H9 (cell line): Measurements from ENCODE around the gene CLRN1. TPM values are rescaled to one million over a fixed set of nuclear protein-coding genes. Genes with fewer than 3 reads are reported as not detected.

Experiments used
- DNase-seq: peaks from one replicate; pipeline ENCODE4 v3.0.0-alpha.2; 2017
- H2AFZ ChIP-seq: one replicate; pipeline ENCODE4 v1.6.1; 2013; ENCODE audit warnings: mild to moderate bottlenecking, low read length, control low read depth, moderate library complexity
- H2AK5ac ChIP-seq: 2 replicates; pipeline ENCODE4 v1.6.1; 2013; ENCODE audit warnings: low read length, control low read depth, mixed read lengths; ENCODE audit not compliant: insufficient read length
- H2BK120ac ChIP-seq: one replicate; pipeline ENCODE4 v1.6.1; 2013; ENCODE audit warnings: low read depth, mild to moderate bottlenecking, low read length, control low read depth, inconsistent platforms; ENCODE audit not compliant: poor library complexity, severe bottlenecking
- H2BK12ac ChIP-seq: 2 replicates; pipeline ENCODE4 v1.6.1; 2013; ENCODE audit warnings: low read length, control low read depth, mixed read lengths, low read depth; ENCODE audit not compliant: insufficient read length
- H2BK15ac ChIP-seq: 2 replicates; pipeline ENCODE4 v1.6.1; 2013; ENCODE audit warnings: low read depth, low read length, control low read depth
- H2BK20ac ChIP-seq: one replicate; pipeline ENCODE4 v1.6.1; 2013; ENCODE audit warnings: low read depth, mild to moderate bottlenecking, low read length, control low read depth, inconsistent platforms; ENCODE audit not compliant: poor library complexity, severe bottlenecking
- H2BK5ac ChIP-seq: 2 replicates; pipeline ENCODE4 v1.6.1; 2013; ENCODE audit warnings: low read length, control low read depth, mixed read lengths; ENCODE audit not compliant: insufficient read length
- H3K14ac ChIP-seq: 2 replicates; pipeline ENCODE4 v1.6.1; 2013; ENCODE audit warnings: low read length, control low read depth; ENCODE audit not compliant: insufficient read depth
- H3K18ac ChIP-seq: 2 replicates; pipeline ENCODE4 v1.6.1; 2013; ENCODE audit warnings: low read depth, mild to moderate bottlenecking, mixed read lengths, low read length, control low read depth; ENCODE audit not compliant: insufficient read length
- H3K23ac ChIP-seq: 2 replicates; pipeline ENCODE4 v1.6.1; 2013; ENCODE audit warnings: low read length, control low read depth, mixed read lengths, low read depth; ENCODE audit not compliant: insufficient read length
- H3K23me2 ChIP-seq: 2 replicates; pipeline ENCODE4 v1.6.1; 2013; ENCODE audit warnings: low read depth, mild to moderate bottlenecking, mixed read lengths, low read length, control low read depth; ENCODE audit not compliant: insufficient read length, poor library complexity, severe bottlenecking
- H3K27ac ChIP-seq: 2 replicates; pipeline ENCODE4 v1.5.1; 2013; ENCODE audit warnings: low read length, control low read depth, mixed read lengths, low read depth; ENCODE audit not compliant: insufficient read length
- H3K27me3 ChIP-seq: 2 replicates; pipeline ENCODE4 v1.6.1; 2013; ENCODE audit warnings: low read length, control low read depth, inconsistent platforms; ENCODE audit not compliant: insufficient read depth
- H3K4ac ChIP-seq: 2 replicates; pipeline ENCODE4 v1.6.1; 2013; ENCODE audit warnings: low read depth, mild to moderate bottlenecking, control low read depth, inconsistent platforms, low read length, moderate library complexity
- H3K4me1 ChIP-seq: 2 replicates; pipeline ENCODE4 v1.6.1; 2013; ENCODE audit warnings: low read length, control low read depth, inconsistent platforms; ENCODE audit not compliant: insufficient read depth
- H3K4me2 ChIP-seq: 2 replicates; pipeline ENCODE4 v1.6.1; 2013; ENCODE audit warnings: low read length, control low read depth, mixed read lengths; ENCODE audit not compliant: insufficient read length, insufficient read depth
- H3K56ac ChIP-seq: 2 replicates; pipeline ENCODE4 v1.6.1; 2013; ENCODE audit warnings: low read depth, mild to moderate bottlenecking, mixed read lengths, low read length, control low read depth; ENCODE audit not compliant: insufficient read length
- H3K79me1 ChIP-seq: 2 replicates; pipeline ENCODE4 v1.6.1; 2013; ENCODE audit warnings: low read depth, mild to moderate bottlenecking, moderate library complexity, low read length, control low read depth, inconsistent platforms; ENCODE audit not compliant: insufficient read depth, poor library complexity, severe bottlenecking
- H3K79me2 ChIP-seq: 2 replicates; pipeline ENCODE4 v1.6.1; 2013; ENCODE audit warnings: low read length, control low read depth, inconsistent platforms; ENCODE audit not compliant: insufficient read depth
- H3K9ac ChIP-seq: 2 replicates; pipeline ENCODE4 v1.6.1; 2013; ENCODE audit warnings: low read length, control low read depth, mixed read lengths; ENCODE audit not compliant: insufficient read length; ENCODE audit errors: extremely low read depth
- H3K9me3 ChIP-seq: one replicate; pipeline ENCODE4 v1.6.1; 2013; ENCODE audit warnings: low read depth, low read length, inconsistent platforms; ENCODE audit not compliant: control insufficient read depth
- H3T11ph ChIP-seq: one replicate; pipeline ENCODE4 v1.6.1; 2013; ENCODE audit warnings: mild to moderate bottlenecking, low read length, control low read depth, inconsistent platforms
- H4K20me1 ChIP-seq: one replicate; pipeline ENCODE4 v1.6.1; 2013; ENCODE audit not compliant: control insufficient read depth, insufficient read length, insufficient read depth
- H4K5ac ChIP-seq: 2 replicates; pipeline ENCODE4 v1.6.1; 2013; ENCODE audit warnings: low read depth, mild to moderate bottlenecking, mixed read lengths, low read length, control low read depth; ENCODE audit not compliant: insufficient read length
- H4K8ac ChIP-seq: replicated peaks from 2 replicates; pipeline ENCODE4 v1.6.1; 2013; ENCODE audit warnings: low read length, control low read depth, mixed read lengths, low read depth; ENCODE audit not compliant: insufficient read length
- H4K91ac ChIP-seq: 2 replicates; pipeline ENCODE4 v1.6.1; 2013; ENCODE audit warnings: low read depth, mild to moderate bottlenecking, moderate library complexity, mixed read lengths, low read length, control low read depth; ENCODE audit not compliant: insufficient read length
- H3K27ac Mint-ChIP-seq, 3 experiments: 2 replicates in 2 of 3; 3 replicates in 1 of 3; pipeline ENCODE4 v1.8.0; 2020 to 2021; ENCODE audit warnings: mixed read lengths in 3 of 3, mild to moderate bottlenecking in 1 of 3, moderate library complexity in 1 of 3
- H3K27me3 Mint-ChIP-seq: 2 replicates; pipeline ENCODE4 v1.8.0; 2021; ENCODE audit warnings: low read depth, mild to moderate bottlenecking, moderate library complexity, mixed read lengths
- H3K36me3 Mint-ChIP-seq, 3 experiments: 2 replicates in 2 of 3; 3 replicates in 1 of 3; pipeline ENCODE4 v1.8.0; 2020 to 2021; ENCODE audit warnings: low read depth in 3 of 3, mixed read lengths in 3 of 3; ENCODE audit not compliant: insufficient read depth in 1 of 3
- H3K4me1 Mint-ChIP-seq, 2 experiments: 2 replicates each; pipeline ENCODE4 v1.8.0; 2020; ENCODE audit warnings: mixed read lengths in 2 of 2
- H3K4me3 Mint-ChIP-seq, 2 experiments: 2 replicates in 1 of 2; 3 replicates in 1 of 2; pipeline ENCODE4 v1.8.0; 2020 to 2021; ENCODE audit warnings: mild to moderate bottlenecking in 2 of 2, mixed read lengths in 2 of 2, moderate library complexity in 1 of 2
- H3K9me3 Mint-ChIP-seq, 2 experiments: 2 replicates in 1 of 2; 3 replicates in 1 of 2; pipeline ENCODE4 v1.8.0; 2020; ENCODE audit warnings: mild to moderate bottlenecking in 2 of 2, mixed read lengths in 2 of 2, moderate library complexity in 1 of 2
- CTCF ChIP-seq: fragments of 200-600 bp; sonication (generic); conservative IDR thresholded peaks from 3 replicates; pipeline ENCODE4 v1.8.0; 2021; ENCODE audit warnings: antibody characterized with exemption, mild to moderate bottlenecking
- WGBS: extraction: QIAGEN DNeasy Blood & Tissue Kit; methylation state at CpG from one replicate; pipeline ENCODE4 v1.1.7; 2013; ENCODE audit warnings: missing lambda C conversion rate, low lambda C conversion rate, mixed read lengths; ENCODE audit not compliant: insufficient read length; ENCODE audit errors: extremely low coverage; 5-methylcytosine and 5-hydroxymethylcytosine counted together
- total RNA-seq: library from RNA; stranded (reverse); gene quantifications from 2 replicates; pipeline ENCODE4 v1.2.1, GENCODE V29; 2021

CLRN1 gene
- total RNA-seq, 1 experiment from 2014 or later: not detected

- H3K18ac ChIP-seq: no peak overlapping the region
- no peaks in the 10 kb centered on the region for H4K20me1 ChIP-seq
- H3K36me3 Mint-ChIP-seq: peaks cover 0 to 4% (median 2%) of the 10 kb centered on the region in 3 experiments; a peak in 2 of 7 replicates
- no peak overlapping the region for H3K4ac ChIP-seq
- H2BK15ac ChIP-seq: no peak overlapping the region
- no peak overlapping the region for H3K23ac ChIP-seq
- H3K79me2 ChIP-seq: no peaks in the 10 kb centered on the region
- DNase-seq: no peak
- no peak overlapping the region for H2BK5ac ChIP-seq
- no peaks in the 10 kb centered on the region; the same call in none of the 2 replicates for H3K27me3 Mint-ChIP-seq
- H3K4me3 Mint-ChIP-seq: no peak overlapping the region
- no peak overlapping the region for H3K27ac Mint-ChIP-seq
- no peak overlapping the region for H4K8ac ChIP-seq
- H4K5ac ChIP-seq: no peak overlapping the region
- no peak overlapping the region for H2BK20ac ChIP-seq
- no peak overlapping the region for H2BK120ac ChIP-seq
- H3T11ph ChIP-seq: no peak overlapping the region
- H3K4me2 ChIP-seq: no peak overlapping the region
- no peaks in the 10 kb centered on the region for H3K9me3 ChIP-seq
- H3K9ac ChIP-seq: no peak overlapping the region
- no peaks in the 10 kb centered on the region for H3K23me2 ChIP-seq
- no peak overlapping the region for H2AK5ac ChIP-seq
- H3K14ac ChIP-seq: no peak overlapping the region
- H3K79me1 ChIP-seq: no peaks in the 10 kb centered on the region
- TF ChIP-seq CTCF: no peak
- H3K27ac ChIP-seq: no peak overlapping the region
- H3K27me3 ChIP-seq: no peaks in the 10 kb centered on the region
- H3K4me1 Mint-ChIP-seq: peaks cover 2 to 4% of the 10 kb centered on the region in 2 experiments; a peak in 1 of 4 replicates
- no CpG with 5 or more reads among the region's 2 CpGs for WGBS
- H3K9me3 Mint-ChIP-seq: peaks cover 0 to 3% of the 10 kb centered on the region in 2 experiments; a peak in 3 of 5 replicates
- no peak overlapping the region for H2AFZ ChIP-seq
- H3K4me1 ChIP-seq: no peaks in the 10 kb centered on the region
- H2BK12ac ChIP-seq: no peak overlapping the region
- no peak overlapping the region for H4K91ac ChIP-seq
- H3K56ac ChIP-seq: no peak overlapping the region
Measured at GRCh38 chr3:150887031-150887430, 85.5 kb downstream of the CLRN1 start.
